AG20443 (cell line): ENCODE data around the gene COLEC11.

Source experiments
- DNase-seq: peaks from one replicate; pipeline ENCODE4 v3.0.0; 2012; ENCODE audit warnings: low spot score, mixed read lengths

COLEC11 gene

DNA sequence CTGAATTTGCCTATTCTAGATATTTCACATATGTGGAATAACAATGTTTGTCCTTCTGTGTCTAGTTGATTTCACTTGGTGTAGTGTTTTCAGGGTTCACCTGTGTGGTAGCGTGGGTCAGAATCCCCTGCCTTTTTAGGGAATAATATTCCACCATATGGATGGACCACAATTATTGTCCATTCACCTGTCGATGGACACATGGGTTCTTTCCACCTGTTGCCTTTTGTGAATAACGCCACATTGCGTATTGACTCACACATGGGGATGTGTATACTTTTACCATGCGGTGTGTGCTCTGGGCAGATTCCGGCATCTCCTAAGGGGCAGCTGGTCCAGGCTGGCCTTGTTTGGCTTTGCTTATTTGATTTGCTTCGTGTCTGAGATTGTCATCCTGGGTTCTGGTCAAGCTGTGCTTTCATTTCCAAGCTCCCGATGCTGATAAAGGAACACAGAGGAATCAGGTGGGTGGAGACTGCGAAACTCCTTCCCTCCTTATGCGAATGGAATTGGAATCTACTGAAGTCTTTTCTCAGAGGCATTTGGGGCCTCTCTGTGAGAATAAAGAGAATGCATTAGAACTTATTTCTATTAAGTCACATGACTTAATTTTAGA lies 44.2 kb downstream of the COLEC11 start:
- DNase-seq: no peak

DNA sequence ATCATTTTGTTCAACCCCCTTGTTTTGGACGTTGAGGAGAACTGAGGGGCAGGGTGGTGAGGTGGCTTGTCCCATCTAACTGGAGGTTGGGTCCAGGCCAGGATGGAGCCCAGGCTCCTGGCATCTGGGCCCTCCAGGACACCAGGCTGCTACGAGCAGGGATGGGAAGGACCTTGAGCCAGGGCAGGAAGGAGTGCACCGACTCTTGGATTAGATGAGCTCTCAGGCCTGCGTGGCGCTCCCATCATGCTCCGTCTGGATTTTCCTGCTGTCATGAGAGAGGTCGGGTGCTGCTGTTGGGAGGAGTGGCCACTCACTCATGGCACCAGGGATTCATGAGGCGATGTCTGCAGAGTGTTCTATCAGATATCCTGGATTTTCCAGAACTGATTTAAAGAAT lies 44.7 kb downstream of the COLEC11 start:
- DNase-seq: no peak

DNA sequence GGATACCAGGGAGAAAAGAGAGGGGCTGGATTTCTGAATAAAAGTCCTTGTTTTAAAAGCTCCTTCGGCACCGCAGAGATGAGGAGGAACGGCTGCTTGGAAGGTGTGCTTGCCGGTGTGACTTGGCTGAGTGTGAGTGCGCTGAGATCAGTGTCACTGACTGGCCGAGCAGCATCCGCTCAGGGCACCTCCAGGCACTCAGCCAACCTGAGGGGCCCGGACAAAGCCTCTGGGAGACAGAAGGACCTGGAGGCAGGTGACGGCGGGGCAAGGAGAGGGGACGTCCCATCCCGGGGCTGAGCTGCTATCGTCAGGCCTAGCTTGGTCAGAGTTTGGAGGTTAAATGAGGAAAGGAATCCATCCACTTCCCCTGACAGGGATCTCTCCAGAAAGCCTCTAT lies 46.3 kb downstream of the COLEC11 start:
- no peak for DNase-seq

DNA sequence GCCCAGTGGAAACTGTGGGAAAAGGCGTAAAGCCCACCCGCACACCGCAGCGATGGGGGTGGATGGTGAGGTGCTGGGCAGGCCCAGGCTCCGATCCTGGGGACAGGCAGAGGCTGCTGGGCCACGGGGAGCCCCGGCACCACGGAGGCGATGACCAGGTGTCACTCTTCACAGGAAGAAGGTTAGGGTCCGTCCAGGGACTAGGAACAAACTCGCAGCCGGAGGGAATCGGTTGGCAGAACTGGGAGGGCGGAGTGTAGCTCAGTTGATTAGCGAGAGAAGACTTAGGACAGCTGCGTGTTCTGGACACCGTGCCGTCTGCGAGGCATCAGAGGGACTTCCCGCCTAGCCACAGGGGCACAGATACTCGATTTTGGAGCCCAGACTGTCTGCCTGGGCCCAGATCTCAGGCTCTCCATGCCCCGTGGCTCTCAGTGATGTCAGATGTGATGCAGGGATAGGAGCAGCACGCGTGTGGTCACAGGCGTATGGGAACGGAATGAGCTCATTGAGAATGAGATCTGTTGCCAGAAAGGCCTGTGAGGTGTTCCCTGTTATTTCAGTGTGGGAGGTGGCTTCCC lies 47.0 kb downstream of the COLEC11 start:
- DNase-seq: no peak

- DNase-seq: no peak
Observed at GRCh38 chr2:3642521-3643215, 47.8 kb downstream of the COLEC11 start.

- no peak for DNase-seq
Observed at GRCh38 chr2:3643371-3644245, 48.7 kb downstream of the COLEC11 start.

GRCh38 chr2:3644246-3644525 lies 49.3 kb downstream of the COLEC11 start:
- no peak for DNase-seq

- no peak for DNase-seq
Observed at GRCh38 chr2:3644891-3645605, 50.1 kb downstream of the COLEC11 start.

DNA sequence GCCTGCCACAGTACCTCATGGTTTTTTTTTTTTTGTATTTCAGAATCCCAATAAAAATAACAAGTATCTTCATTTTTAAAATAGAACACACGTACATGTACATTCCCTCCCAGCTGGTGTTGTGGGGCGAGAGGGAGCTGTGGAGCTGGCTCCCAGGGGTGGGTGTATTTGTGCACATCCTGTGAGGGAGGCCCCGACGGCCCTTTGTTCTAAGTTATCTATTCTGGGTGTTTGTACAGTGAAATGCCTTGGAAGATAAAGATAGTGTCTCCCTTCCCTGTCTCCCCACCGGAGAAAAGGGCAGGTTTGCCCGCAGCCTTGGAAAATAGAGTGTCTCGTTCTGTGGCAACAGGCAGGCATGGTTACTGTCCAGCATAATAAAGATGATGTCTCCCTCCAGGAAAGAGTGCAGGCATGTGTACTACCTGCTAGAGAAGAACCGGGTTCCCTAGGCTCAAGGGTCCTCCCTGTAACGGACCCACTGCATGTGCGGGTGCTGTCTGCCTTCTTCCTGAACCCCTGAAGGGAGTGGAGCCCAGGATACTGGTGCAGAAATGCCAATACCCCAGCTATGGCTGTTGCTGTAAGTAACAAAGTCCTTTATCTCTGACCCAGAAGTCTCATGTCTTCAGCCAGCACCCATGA lies 51.0 kb downstream of the COLEC11 start:
- no peak for DNase-seq

DNA sequence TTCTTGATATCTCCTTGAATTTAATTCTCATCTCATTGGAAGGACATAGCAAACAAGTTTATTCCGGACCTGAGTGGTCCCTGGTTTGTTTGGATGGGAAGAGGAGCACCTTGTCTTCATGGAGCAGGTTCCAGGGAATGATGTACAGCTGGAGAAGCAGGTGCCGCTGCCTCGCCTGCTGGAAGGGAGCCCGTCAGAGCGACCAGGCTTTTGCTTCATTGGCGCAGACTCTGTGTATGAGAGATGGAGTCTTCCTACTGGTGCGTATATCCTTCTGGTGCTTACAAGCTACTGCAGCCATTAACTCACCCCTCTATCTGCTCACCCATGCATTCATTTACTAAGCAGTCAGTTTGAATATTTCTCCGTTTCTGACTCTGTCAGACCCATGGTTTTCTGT lies 51.5 kb downstream of the COLEC11 start:
- DNase-seq: no peak

GRCh38 chr2:3647246-3647645 lies 52.3 kb downstream of the COLEC11 start:
- no peak for DNase-seq

DNA sequence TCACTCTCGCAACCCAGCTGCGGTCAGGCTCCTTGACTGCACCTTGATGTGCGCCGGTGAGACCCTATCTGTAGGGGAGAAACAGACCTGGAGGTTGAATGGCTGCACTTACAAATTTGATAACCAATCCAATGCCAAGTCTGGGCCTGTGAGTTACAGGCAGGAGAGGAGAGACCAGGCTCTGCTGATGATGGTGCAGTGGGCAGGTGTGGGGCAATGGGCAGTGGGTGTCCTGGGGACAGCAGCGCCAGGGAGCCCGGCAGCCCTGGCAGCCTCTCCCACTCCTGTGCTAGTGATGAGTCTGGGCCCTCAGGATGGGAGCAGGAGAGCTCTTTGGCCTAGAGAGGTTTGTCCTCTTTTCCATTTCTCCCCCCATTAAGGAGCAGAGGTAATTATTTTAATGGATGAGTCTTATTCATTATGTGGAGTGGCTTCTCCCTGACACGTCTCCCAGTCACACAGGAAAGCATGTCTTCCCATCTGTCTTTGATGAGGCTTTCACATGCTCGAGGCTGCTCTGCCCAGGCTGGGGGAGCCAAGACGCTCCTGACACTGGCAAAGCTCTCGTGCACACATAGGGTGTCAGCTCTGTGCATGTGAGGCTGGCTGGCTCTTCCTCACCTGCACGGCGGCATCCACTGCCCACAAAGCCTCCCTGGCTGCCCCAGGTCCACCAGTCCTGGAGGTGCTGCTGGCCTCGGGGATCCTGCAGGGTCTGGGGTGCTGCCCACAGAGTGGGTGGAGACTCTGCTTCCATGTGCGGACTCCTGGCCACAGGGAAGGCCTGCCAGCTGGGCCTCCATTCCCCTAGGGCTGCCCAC lies 53.1 kb downstream of the COLEC11 start:
- DNase-seq: no peak

DNA sequence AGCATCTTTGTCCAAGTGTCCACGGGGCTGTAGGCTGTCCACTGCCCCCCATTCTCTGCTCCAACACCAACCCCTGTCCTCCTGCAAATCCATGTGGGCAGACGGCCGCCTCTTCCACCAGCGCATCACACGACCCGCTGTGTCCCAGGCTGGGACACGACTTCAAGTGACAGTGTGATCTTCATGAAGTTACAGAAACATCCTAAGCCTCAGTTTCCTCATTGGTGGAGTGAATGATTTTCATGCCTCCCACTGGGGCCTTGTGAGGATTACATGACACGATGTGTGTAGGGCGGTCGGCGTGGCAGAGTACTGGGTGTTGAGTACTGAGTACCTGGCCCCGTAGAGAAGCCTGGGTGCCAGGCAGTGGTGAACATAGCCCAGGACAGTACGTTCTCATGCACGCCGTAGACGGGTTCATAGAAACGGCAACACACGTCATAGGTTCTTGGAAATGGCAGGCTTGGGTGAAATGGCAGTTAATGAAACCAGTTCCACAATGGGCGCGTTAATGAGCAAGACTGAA lies 53.8 kb downstream of the COLEC11 start:
- no peak for DNase-seq

DNA sequence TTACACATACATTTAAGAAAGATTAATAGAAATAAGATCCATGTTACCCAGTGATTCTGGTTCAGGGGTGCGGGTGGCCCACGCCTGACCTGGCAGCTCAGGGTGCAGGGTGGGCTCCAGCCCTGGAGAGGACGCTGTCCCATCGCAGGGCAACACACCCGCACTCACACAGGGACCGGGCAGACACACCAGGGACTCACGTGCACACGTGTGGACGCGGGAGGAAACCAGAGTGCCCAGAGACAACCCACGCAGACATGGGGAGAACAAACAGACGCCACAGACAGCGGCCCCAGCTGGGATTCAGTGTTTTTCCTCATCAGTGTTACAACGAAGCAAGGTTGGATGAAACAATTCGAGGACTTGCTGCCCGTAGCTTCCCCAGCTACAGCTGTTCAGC lies 54.7 kb downstream of the COLEC11 start:
- DNase-seq: no peak

DNA sequence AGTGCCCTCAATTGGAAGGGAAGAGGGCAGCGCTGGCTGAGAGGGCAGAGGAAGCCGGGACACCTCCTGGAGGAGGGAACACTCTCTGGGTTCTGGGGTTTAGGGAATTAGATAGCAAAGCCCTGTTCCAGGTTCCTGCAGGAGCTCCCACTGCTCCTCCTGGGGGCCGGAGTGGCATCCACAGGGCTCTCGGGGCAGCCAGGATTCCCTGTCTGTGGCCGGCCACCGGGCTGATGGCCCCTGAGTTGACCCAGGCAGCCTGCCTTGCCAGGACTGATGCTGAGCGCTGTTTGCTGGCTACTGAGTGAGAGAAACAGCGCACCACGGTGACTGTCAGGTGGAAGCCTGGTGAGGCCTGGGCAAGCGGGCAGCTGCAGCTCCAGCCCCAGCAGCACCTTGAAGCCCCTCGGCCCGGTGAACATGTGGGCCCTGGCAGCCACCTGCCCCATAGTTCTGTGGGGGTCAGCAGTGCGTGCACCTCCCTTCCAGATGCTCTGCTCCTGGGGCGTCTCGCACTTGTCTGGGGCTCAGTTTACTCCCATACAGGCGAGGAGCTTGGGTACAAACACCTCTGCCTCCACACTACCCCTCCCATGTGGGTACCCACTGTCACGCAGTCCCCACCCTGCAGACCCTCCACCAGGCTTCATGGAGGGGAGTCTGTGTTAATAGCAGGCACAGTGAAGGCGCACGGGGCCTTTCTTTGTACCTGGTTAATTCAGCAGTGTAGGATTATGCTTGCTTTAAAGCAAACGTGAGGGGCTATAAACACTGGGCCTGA lies 55.4 kb downstream of the COLEC11 start:
- DNase-seq: no peak

DNA sequence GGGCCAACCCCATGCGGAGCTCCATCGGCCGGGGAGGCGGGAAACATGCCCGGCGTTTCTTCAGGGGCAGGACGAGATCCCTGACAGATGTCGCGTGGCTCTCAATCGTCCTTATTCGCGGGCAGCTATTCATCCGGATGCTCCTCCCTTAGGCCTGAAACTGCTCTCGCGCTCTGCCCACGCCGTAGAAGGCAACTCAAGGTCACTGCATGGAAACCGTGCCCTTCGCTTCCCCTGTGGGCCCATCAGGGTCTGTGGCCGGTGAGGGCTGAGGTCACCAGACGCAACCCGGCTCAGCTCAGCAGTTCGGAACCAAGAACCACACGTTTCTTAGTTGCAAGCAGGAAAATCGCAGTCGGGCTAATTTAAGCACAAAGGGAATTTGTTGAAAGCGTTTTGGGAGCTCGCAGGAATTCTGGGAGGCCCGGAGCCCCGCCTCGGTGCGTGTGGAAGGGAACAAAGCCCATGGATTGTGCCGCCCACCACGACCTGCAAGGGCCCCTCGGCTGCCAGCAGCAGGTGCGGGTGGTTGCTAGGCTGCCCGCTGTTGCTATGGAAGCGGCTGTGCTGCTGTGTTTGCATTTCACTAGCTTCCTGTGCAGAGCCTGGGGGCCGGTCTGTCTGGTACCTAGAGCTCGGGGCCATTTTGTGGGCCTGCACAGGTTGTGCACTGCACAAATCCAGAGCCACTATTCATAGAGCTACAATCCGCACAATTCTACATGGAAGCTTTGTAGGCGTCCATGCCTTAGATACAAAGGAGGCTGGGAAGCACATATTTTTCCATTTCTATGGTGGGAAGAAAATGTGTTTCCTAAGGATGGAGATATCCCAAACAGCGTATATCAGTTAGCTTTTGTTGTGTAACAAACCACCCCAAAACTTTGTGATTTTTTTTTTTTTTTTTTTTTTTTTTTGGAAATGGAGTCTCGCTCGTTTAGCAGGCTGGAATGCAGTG lies 57.1 kb downstream of the COLEC11 start:
- peak; percentile 66 for DNase-seq

GRCh38 chr2:3652896-3653625 lies 58.1 kb downstream of the COLEC11 start:
- no peak for DNase-seq

DNA sequence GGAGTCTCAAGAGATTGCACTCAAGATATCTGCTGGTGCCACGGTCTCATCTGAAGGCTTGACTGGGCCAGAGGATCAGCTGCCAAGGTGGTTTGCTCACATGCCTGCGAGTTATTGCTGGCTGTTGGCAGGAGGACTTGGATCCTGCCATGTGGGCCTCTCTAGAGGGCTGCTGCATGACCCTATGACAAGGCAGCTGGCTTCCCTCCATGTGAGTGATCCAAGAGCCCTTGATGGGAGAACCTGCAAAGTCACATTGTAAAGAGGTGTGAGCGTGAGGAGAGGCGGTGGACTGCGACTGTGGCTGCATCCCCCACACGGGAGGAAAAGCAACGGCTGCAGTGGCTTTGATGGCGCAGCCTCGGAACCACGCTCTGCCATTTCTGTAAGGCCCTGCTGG lies 59.1 kb downstream of the COLEC11 start:
- no peak for DNase-seq
